H9 (cell line): ENCODE results near the gene SSB. TPM values are rescaled to one million over a fixed set of nuclear protein-coding genes. Genes with fewer than 3 reads are reported as not detected.

ENCODE experiments used
- DNase-seq: peaks from one replicate; pipeline ENCODE4 v3.0.0-alpha.2; 2017
- H2AFZ ChIP-seq: one replicate; pipeline ENCODE4 v1.6.1; 2013; ENCODE audit warnings: mild to moderate bottlenecking, low read length, control low read depth, moderate library complexity
- H2AK5ac ChIP-seq: 2 replicates; pipeline ENCODE4 v1.6.1; 2013; ENCODE audit warnings: low read length, control low read depth, mixed read lengths; ENCODE audit not compliant: insufficient read length
- H2BK120ac ChIP-seq: one replicate; pipeline ENCODE4 v1.6.1; 2013; ENCODE audit warnings: low read depth, mild to moderate bottlenecking, low read length, control low read depth, inconsistent platforms; ENCODE audit not compliant: poor library complexity, severe bottlenecking
- H2BK12ac ChIP-seq: 2 replicates; pipeline ENCODE4 v1.6.1; 2013; ENCODE audit warnings: low read length, control low read depth, mixed read lengths, low read depth; ENCODE audit not compliant: insufficient read length
- H2BK15ac ChIP-seq: 2 replicates; pipeline ENCODE4 v1.6.1; 2013; ENCODE audit warnings: low read depth, low read length, control low read depth
- H2BK20ac ChIP-seq: one replicate; pipeline ENCODE4 v1.6.1; 2013; ENCODE audit warnings: low read depth, mild to moderate bottlenecking, low read length, control low read depth, inconsistent platforms; ENCODE audit not compliant: poor library complexity, severe bottlenecking
- H2BK5ac ChIP-seq: 2 replicates; pipeline ENCODE4 v1.6.1; 2013; ENCODE audit warnings: low read length, control low read depth, mixed read lengths; ENCODE audit not compliant: insufficient read length
- H3K14ac ChIP-seq: 2 replicates; pipeline ENCODE4 v1.6.1; 2013; ENCODE audit warnings: low read length, control low read depth; ENCODE audit not compliant: insufficient read depth
- H3K18ac ChIP-seq: 2 replicates; pipeline ENCODE4 v1.6.1; 2013; ENCODE audit warnings: low read depth, mild to moderate bottlenecking, mixed read lengths, low read length, control low read depth; ENCODE audit not compliant: insufficient read length
- H3K23ac ChIP-seq: 2 replicates; pipeline ENCODE4 v1.6.1; 2013; ENCODE audit warnings: low read length, control low read depth, mixed read lengths, low read depth; ENCODE audit not compliant: insufficient read length
- H3K23me2 ChIP-seq: 2 replicates; pipeline ENCODE4 v1.6.1; 2013; ENCODE audit warnings: low read depth, mild to moderate bottlenecking, mixed read lengths, low read length, control low read depth; ENCODE audit not compliant: insufficient read length, poor library complexity, severe bottlenecking
- H3K27ac ChIP-seq: 2 replicates; pipeline ENCODE4 v1.5.1; 2013; ENCODE audit warnings: low read length, control low read depth, mixed read lengths, low read depth; ENCODE audit not compliant: insufficient read length
- H3K27me3 ChIP-seq: 2 replicates; pipeline ENCODE4 v1.6.1; 2013; ENCODE audit warnings: low read length, control low read depth, inconsistent platforms; ENCODE audit not compliant: insufficient read depth
- H3K4ac ChIP-seq: 2 replicates; pipeline ENCODE4 v1.6.1; 2013; ENCODE audit warnings: low read depth, mild to moderate bottlenecking, control low read depth, inconsistent platforms, low read length, moderate library complexity
- H3K4me1 ChIP-seq: 2 replicates; pipeline ENCODE4 v1.6.1; 2013; ENCODE audit warnings: low read length, control low read depth, inconsistent platforms; ENCODE audit not compliant: insufficient read depth
- H3K4me2 ChIP-seq: 2 replicates; pipeline ENCODE4 v1.6.1; 2013; ENCODE audit warnings: low read length, control low read depth, mixed read lengths; ENCODE audit not compliant: insufficient read length, insufficient read depth
- H3K56ac ChIP-seq: 2 replicates; pipeline ENCODE4 v1.6.1; 2013; ENCODE audit warnings: low read depth, mild to moderate bottlenecking, mixed read lengths, low read length, control low read depth; ENCODE audit not compliant: insufficient read length
- H3K79me1 ChIP-seq: 2 replicates; pipeline ENCODE4 v1.6.1; 2013; ENCODE audit warnings: low read depth, mild to moderate bottlenecking, moderate library complexity, low read length, control low read depth, inconsistent platforms; ENCODE audit not compliant: insufficient read depth, poor library complexity, severe bottlenecking
- H3K79me2 ChIP-seq: 2 replicates; pipeline ENCODE4 v1.6.1; 2013; ENCODE audit warnings: low read length, control low read depth, inconsistent platforms; ENCODE audit not compliant: insufficient read depth
- H3K9ac ChIP-seq: 2 replicates; pipeline ENCODE4 v1.6.1; 2013; ENCODE audit warnings: low read length, control low read depth, mixed read lengths; ENCODE audit not compliant: insufficient read length; ENCODE audit errors: extremely low read depth
- H3K9me3 ChIP-seq: one replicate; pipeline ENCODE4 v1.6.1; 2013; ENCODE audit warnings: low read depth, low read length, inconsistent platforms; ENCODE audit not compliant: control insufficient read depth
- H3T11ph ChIP-seq: one replicate; pipeline ENCODE4 v1.6.1; 2013; ENCODE audit warnings: mild to moderate bottlenecking, low read length, control low read depth, inconsistent platforms
- H4K20me1 ChIP-seq: one replicate; pipeline ENCODE4 v1.6.1; 2013; ENCODE audit not compliant: control insufficient read depth, insufficient read length, insufficient read depth
- H4K5ac ChIP-seq: 2 replicates; pipeline ENCODE4 v1.6.1; 2013; ENCODE audit warnings: low read depth, mild to moderate bottlenecking, mixed read lengths, low read length, control low read depth; ENCODE audit not compliant: insufficient read length
- H4K8ac ChIP-seq: replicated peaks from 2 replicates; pipeline ENCODE4 v1.6.1; 2013; ENCODE audit warnings: low read length, control low read depth, mixed read lengths, low read depth; ENCODE audit not compliant: insufficient read length
- H4K91ac ChIP-seq: 2 replicates; pipeline ENCODE4 v1.6.1; 2013; ENCODE audit warnings: low read depth, mild to moderate bottlenecking, moderate library complexity, mixed read lengths, low read length, control low read depth; ENCODE audit not compliant: insufficient read length
- H3K27ac Mint-ChIP-seq, 3 experiments: 2 replicates in 2 of 3; 3 replicates in 1 of 3; pipeline ENCODE4 v1.8.0; 2020 to 2021; ENCODE audit warnings: mixed read lengths in 3 of 3, mild to moderate bottlenecking in 1 of 3, moderate library complexity in 1 of 3
- H3K27me3 Mint-ChIP-seq: 2 replicates; pipeline ENCODE4 v1.8.0; 2021; ENCODE audit warnings: low read depth, mild to moderate bottlenecking, moderate library complexity, mixed read lengths
- H3K36me3 Mint-ChIP-seq, 3 experiments: 2 replicates in 2 of 3; 3 replicates in 1 of 3; pipeline ENCODE4 v1.8.0; 2020 to 2021; ENCODE audit warnings: low read depth in 3 of 3, mixed read lengths in 3 of 3; ENCODE audit not compliant: insufficient read depth in 1 of 3
- H3K4me1 Mint-ChIP-seq, 2 experiments: 2 replicates each; pipeline ENCODE4 v1.8.0; 2020; ENCODE audit warnings: mixed read lengths in 2 of 2
- H3K4me3 Mint-ChIP-seq, 2 experiments: 2 replicates in 1 of 2; 3 replicates in 1 of 2; pipeline ENCODE4 v1.8.0; 2020 to 2021; ENCODE audit warnings: mild to moderate bottlenecking in 2 of 2, mixed read lengths in 2 of 2, moderate library complexity in 1 of 2
- H3K9me3 Mint-ChIP-seq, 2 experiments: 2 replicates in 1 of 2; 3 replicates in 1 of 2; pipeline ENCODE4 v1.8.0; 2020; ENCODE audit warnings: mild to moderate bottlenecking in 2 of 2, mixed read lengths in 2 of 2, moderate library complexity in 1 of 2
- WGBS: extraction: QIAGEN DNeasy Blood & Tissue Kit; methylation state at CpG from one replicate; pipeline ENCODE4 v1.1.7; 2013; ENCODE audit warnings: missing lambda C conversion rate, low lambda C conversion rate, mixed read lengths; ENCODE audit not compliant: insufficient read length; ENCODE audit errors: extremely low coverage; 5-methylcytosine and 5-hydroxymethylcytosine counted together
- total RNA-seq: library from RNA; stranded (reverse); gene quantifications from 2 replicates; pipeline ENCODE4 v1.2.1, GENCODE V29; 2021
- TF ChIP-seq, protein P1 (sequence below): fragments of 200-600 bp; sonication (generic); conservative IDR thresholded peaks from 3 replicates; pipeline ENCODE4 v1.8.0; 2021; ENCODE audit warnings: antibody characterized with exemption, mild to moderate bottlenecking

The SSB gene
- total RNA-seq, 1 experiment from 2014 or later = 248 TPM

- Histone ChIP-seq H3K4ac (no peak within 1 kb of the TSS), H3K27ac (no peak within 1 kb of the TSS), H2AK5ac (no peak within 1 kb of the TSS), H2BK5ac (no peak within 1 kb of the TSS), H3K9ac (peak within 1 kb of the TSS; percentile 56), H4K20me1 (peaks cover 3% of the 10 kb centered on the region), H3K9me3 (no peaks in the 10 kb centered on the region), H3K27me3 (no peaks in the 10 kb centered on the region), H4K91ac (no peak within 1 kb of the TSS), H3K79me1 (peaks cover 3% of the 10 kb centered on the region), H3K18ac (no peak within 1 kb of the TSS), H2AFZ (no peak within 1 kb of the TSS), H3K79me2 (peaks cover 6% of the 10 kb centered on the region), H3K4me1 (no peaks in the 10 kb centered on the region), H3K4me2 (peak within 1 kb of the TSS; percentile 88), H2BK120ac (no peak within 1 kb of the TSS), H3K14ac (no peak within 1 kb of the TSS; the same call in 1 of the 2 replicates), H3T11ph (no peak within 1 kb of the TSS), H4K8ac (no peak within 1 kb of the TSS), H3K23me2 (peaks cover 11% of the 10 kb centered on the region), H2BK20ac (no peak within 1 kb of the TSS), H2BK12ac (no peak within 1 kb of the TSS), H3K56ac (no peak within 1 kb of the TSS), H3K23ac (no peak within 1 kb of the TSS), H4K5ac (no peak within 1 kb of the TSS), H2BK15ac (no peak within 1 kb of the TSS)
- no CpG with 5 or more reads among the region's 104 CpGs for WGBS
- TF ChIP-seq, protein P1, sequence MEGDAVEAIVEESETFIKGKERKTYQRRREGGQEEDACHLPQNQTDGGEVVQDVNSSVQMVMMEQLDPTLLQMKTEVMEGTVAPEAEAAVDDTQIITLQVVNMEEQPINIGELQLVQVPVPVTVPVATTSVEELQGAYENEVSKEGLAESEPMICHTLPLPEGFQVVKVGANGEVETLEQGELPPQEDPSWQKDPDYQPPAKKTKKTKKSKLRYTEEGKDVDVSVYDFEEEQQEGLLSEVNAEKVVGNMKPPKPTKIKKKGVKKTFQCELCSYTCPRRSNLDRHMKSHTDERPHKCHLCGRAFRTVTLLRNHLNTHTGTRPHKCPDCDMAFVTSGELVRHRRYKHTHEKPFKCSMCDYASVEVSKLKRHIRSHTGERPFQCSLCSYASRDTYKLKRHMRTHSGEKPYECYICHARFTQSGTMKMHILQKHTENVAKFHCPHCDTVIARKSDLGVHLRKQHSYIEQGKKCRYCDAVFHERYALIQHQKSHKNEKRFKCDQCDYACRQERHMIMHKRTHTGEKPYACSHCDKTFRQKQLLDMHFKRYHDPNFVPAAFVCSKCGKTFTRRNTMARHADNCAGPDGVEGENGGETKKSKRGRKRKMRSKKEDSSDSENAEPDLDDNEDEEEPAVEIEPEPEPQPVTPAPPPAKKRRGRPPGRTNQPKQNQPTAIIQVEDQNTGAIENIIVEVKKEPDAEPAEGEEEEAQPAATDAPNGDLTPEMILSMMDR = no peak
- H3K4me3 Mint-ChIP-seq = peak within 1 kb of the TSS; percentile 80 to 92
- peak; percentile 95 for DNase-seq
- H3K4me1 Mint-ChIP-seq = peaks cover 26 to 29% of the 10 kb centered on the region in 2 experiments
- peaks cover 4 to 19% (median 12%) of the 10 kb centered on the region in 3 experiments for H3K36me3 Mint-ChIP-seq
- H3K27ac Mint-ChIP-seq = no peak within 1 kb of the TSS; a peak in 1 of 7 replicates
- peaks cover 0 to 3% of the 10 kb centered on the region in 2 experiments; a peak in 2 of 5 replicates for H3K9me3 Mint-ChIP-seq
- peaks cover 9% of the 10 kb centered on the region for H3K27me3 Mint-ChIP-seq
Observed at GRCh38 chr2:169827272-169828140, 28.8 kb downstream of the SSB start, which contains the start of gene UBR3. Gene UBR3, plus strand, starts transcription at chr2:169827454. Its CDS starts 54 bp downstream, at chr2:169827508.
